Measurements from ENCODE around the gene HP. TPM values are rescaled to one million over a fixed set of nuclear protein-coding genes. Genes with fewer than 3 reads are reported as not detected.

HP gene
- total and polyA plus RNA-seq, 2 of the 13 experiments (the other 11 are each of a cell fraction or from before 2014, with no cell fraction given): 387 to 524 TPM

GRCh38 chr16:72008424-72009216 lies 45.7 kb upstream of the HP start, which contains the start of gene DHODH (continued):
- TF ChIP-seq, protein P1, sequence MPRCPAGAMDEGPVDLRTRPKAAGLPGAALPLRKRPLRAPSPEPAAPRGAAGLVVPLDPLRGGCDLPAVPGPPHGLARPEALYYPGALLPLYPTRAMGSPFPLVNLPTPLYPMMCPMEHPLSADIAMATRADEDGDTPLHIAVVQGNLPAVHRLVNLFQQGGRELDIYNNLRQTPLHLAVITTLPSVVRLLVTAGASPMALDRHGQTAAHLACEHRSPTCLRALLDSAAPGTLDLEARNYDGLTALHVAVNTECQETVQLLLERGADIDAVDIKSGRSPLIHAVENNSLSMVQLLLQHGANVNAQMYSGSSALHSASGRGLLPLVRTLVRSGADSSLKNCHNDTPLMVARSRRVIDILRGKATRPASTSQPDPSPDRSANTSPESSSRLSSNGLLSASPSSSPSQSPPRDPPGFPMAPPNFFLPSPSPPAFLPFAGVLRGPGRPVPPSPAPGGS (CRISPR knock-in tag; IDR thresholded peaks at IDR 0.05): peak; percentile 49; the same call in 1 of the 2 replicates
- no peak for TF ChIP-seq EZH2 (conservative IDR thresholded peaks at IDR 0.05; ENCODE audit: low read depth, low read length)
- TF ChIP-seq ZFAT (CRISPR knock-in tag; conservative IDR thresholded peaks at IDR 0.05): no peak
- TF ChIP-seq FOXC1 (CRISPR knock-in tag; IDR thresholded peaks at IDR 0.05; ENCODE audit: borderline replicate concordance): peak; percentile 96; the same call in 1 of the 2 replicates
- peak; percentile 70 for TF ChIP-seq KDM4B (CRISPR knock-in tag; IDR thresholded peaks at IDR 0.05)
- no peak for TF ChIP-seq ZNF33B (CRISPR knock-in tag; IDR thresholded peaks at IDR 0.05)
- TF ChIP-seq MTA3 (CRISPR knock-in tag; IDR thresholded peaks at IDR 0.05): no peak
- peak; percentile 40; the same call in 1 of the 2 replicates for TF ChIP-seq TFDP1 (CRISPR knock-in tag; IDR thresholded peaks at IDR 0.05; ENCODE audit: borderline replicate concordance)
- no peak; the same call in 1 of the 2 replicates for TF ChIP-seq JDP2 (CRISPR knock-in tag; IDR thresholded peaks at IDR 0.05; ENCODE audit: borderline replicate concordance)
- peak; percentile 46; the same call in 1 of the 2 replicates for TF ChIP-seq ZBTB20 (CRISPR knock-in tag; IDR thresholded peaks at IDR 0.05; ENCODE audit: borderline replicate concordance, low read depth)
- TF ChIP-seq ZNF616 (CRISPR knock-in tag; IDR thresholded peaks at IDR 0.05; ENCODE audit: low read depth): peak; percentile 68
- peak; percentile 59; the same call in 1 of the 2 replicates for TF ChIP-seq ZNF362 (CRISPR knock-in tag; IDR thresholded peaks at IDR 0.05; ENCODE audit: borderline replicate concordance)
- TF ChIP-seq ZNF547 (CRISPR knock-in tag; IDR thresholded peaks at IDR 0.05): peak; percentile 19; the same call in 1 of the 2 replicates
- no peak for TF ChIP-seq KAT2B (IDR thresholded peaks at IDR 0.05; ENCODE audit: borderline replicate concordance, low read depth, low read length)
- TF ChIP-seq, protein P2, sequence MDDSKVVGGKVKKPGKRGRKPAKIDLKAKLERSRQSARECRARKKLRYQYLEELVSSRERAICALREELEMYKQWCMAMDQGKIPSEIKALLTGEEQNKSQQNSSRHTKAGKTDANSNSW (CRISPR knock-in tag; IDR thresholded peaks at IDR 0.05; ENCODE audit: borderline replicate concordance): no peak; the same call in 1 of the 2 replicates
- TF ChIP-seq ZNF230 (CRISPR knock-in tag; IDR thresholded peaks at IDR 0.05): peak; percentile 66; the same call in 1 of the 2 replicates
- peak; percentile 81; the same call in 1 of the 2 replicates for TF ChIP-seq ZNF619 (CRISPR knock-in tag; IDR thresholded peaks at IDR 0.05)
- TF ChIP-seq REST (IDR thresholded peaks at IDR 0.05; ENCODE audit: borderline replicate concordance in 1 of 2, low read depth in 1 of 2, low read length in 2 of 2): peak in 1 of 2 experiments; percentile 67; a peak in 1 of 4 replicates
- TF ChIP-seq HIVEP1 (CRISPR knock-in tag; IDR thresholded peaks at IDR 0.05): peak; percentile 70
- TF ChIP-seq TBX3 (IDR thresholded peaks at IDR 0.05; ENCODE audit: borderline replicate concordance): no peak; the same call in none of the 2 replicates
- TF ChIP-seq ZNF598 (CRISPR knock-in tag; IDR thresholded peaks at IDR 0.05; ENCODE audit: borderline replicate concordance): no peak

Measured in HepG2 (cell line).